GM18519 (cell line): ENCODE measurements around the gene SPHK1.

Source experiments
- ATAC-seq: cut with Tn5 transposase; IDR thresholded peaks from one replicate; pipeline ENCODE4 v1.9.1; 2021; ENCODE audit warnings: mild to moderate bottlenecking, moderate library complexity; ENCODE audit not compliant: unreplicated experiment, low FRiP score

SPHK1 gene

GRCh38 chr17:76383546-76384221 is 725 bp upstream of the SPHK1 start:
- ATAC-seq: no peak

GRCh38 chr17:76384987-76385891 is 830 bp downstream of the SPHK1 start:
- ATAC-seq: no peak

GRCh38 chr17:76385892-76386786 is 1.7 kb downstream of the SPHK1 start:
- no peak for ATAC-seq

GRCh38 chr17:76386966-76387765 is 2.8 kb downstream of the SPHK1 start:
- no peak for ATAC-seq

GRCh38 chr17:76388966-76389888 is 4.8 kb downstream of the SPHK1 start:
- no peak for ATAC-seq

- ATAC-seq: no peak
Observed at GRCh38 chr17:76390003-76390421, 5.6 kb downstream of the SPHK1 start.

GRCh38 chr17:76391200-76391715 is 6.8 kb downstream of the SPHK1 start:
- no peak for ATAC-seq

GRCh38 chr17:76394166-76394565 is 9.8 kb downstream of the SPHK1 start:
- ATAC-seq: no peak

GRCh38 chr17:76395980-76396379 is 11.6 kb downstream of the SPHK1 start:
- no peak for ATAC-seq

- no peak for ATAC-seq
Observed at GRCh38 chr17:76397184-76397583, 12.8 kb downstream of the SPHK1 start.

GRCh38 chr17:76397687-76398522 is 13.5 kb downstream of the SPHK1 start:
- ATAC-seq: no peak

GRCh38 chr17:76398523-76399174 is 14.2 kb downstream of the SPHK1 start:
- ATAC-seq: no peak

GRCh38 chr17:76399175-76400172 is 15.1 kb downstream of the SPHK1 start:
- ATAC-seq: no peak

- no peak for ATAC-seq
Observed at GRCh38 chr17:76402711-76403110, 18.3 kb downstream of the SPHK1 start.

- ATAC-seq: no peak
Observed at GRCh38 chr17:76404256-76404655, 19.8 kb downstream of the SPHK1 start.

GRCh38 chr17:76404976-76405563 is 20.7 kb downstream of the SPHK1 start:
- no peak for ATAC-seq
